Esophagus squamous epithelium (tissue), 5 donors: ENCODE measurements around the gene JPT2. TPM values are rescaled to one million over a fixed set of nuclear protein-coding genes. Genes with fewer than 3 reads are reported as not detected.

Source experiments
- DNase-seq: peaks from one replicate; lab custom pipeline; 2025; lab: John Stamatoyannopoulos, UW
- H3K27ac ChIP-seq, 4 donors: fragments of 200-600 bp; sonication (generic); one replicate each; pipeline ENCODE4 v1.5.1; 2016 to 2019; ENCODE audit warnings: mild to moderate bottlenecking in 1 of 4
- H3K27me3 ChIP-seq, 4 donors: fragments of 200-600 bp; sonication (generic); 1 replicate in 3 of 4; 2 replicates in 1 of 4; pipeline versions ENCODE4 v1.5.1 to v1.6.0; 2017 to 2021; ENCODE audit warnings: antibody characterized with exemption in 1 of 4
- H3K36me3 ChIP-seq, 3 donors: fragments of 200-600 bp; sonication (generic); one replicate each; pipeline ENCODE4 v1.5.1; 2016 to 2019
- H3K4me1 ChIP-seq, 3 donors: fragments of 200-600 bp; sonication (generic); one replicate each; pipeline ENCODE4 v1.5.1; 2017 to 2019
- H3K4me3 ChIP-seq, 4 donors: fragments of 200-600 bp; sonication (generic); 1 replicate in 3 of 4; 2 replicates in 1 of 4; pipeline ENCODE4 v1.5.1; 2016 to 2019; ENCODE audit warnings: mild to moderate bottlenecking in 2 of 4, moderate library complexity in 1 of 4
- H3K9me3 ChIP-seq, 3 donors: fragments of 200-600 bp; sonication (generic); one replicate each; pipeline ENCODE4 v1.5.1; 2016 to 2019
- CTCF ChIP-seq, 6 experiments: fragments of 450-650 bp in 4 of 6; fragments of 200-600 bp in 2 of 6; sonication (generic) in 2 of 6; IDR thresholded peaks; one replicate each; pipeline ENCODE4 v1.5.1; 2016 to 2019; ENCODE audit warnings: antibody characterized with exemption in 6 of 6, mild to moderate bottlenecking in 4 of 6, moderate library complexity in 4 of 6
- POLR2A ChIP-seq, 4 donors: fragments of 450-650 bp; IDR thresholded peaks; one replicate each; pipeline ENCODE4 v1.6.1; 2017; ENCODE audit warnings: antibody characterized with exemption in 4 of 4, mild to moderate bottlenecking in 4 of 4, moderate library complexity in 3 of 4
- WGBS, 2 donors: methylation state at CpG; one replicate each; pipeline ENCODE4 v1.1.5; 2018; 5-methylcytosine and 5-hydroxymethylcytosine counted together
- intact Hi-C: fragments of 100-400 bp; cut with DNase I; formaldehyde crosslinking; loops from one replicate; pipeline ENCODE4 v1.15.0; 2022
- total RNA-seq, 4 donors: library from RNA; depleted of rRNA; stranded (reverse); fragments of >200 nt; gene quantifications; one replicate each; pipeline ENCODE4 v1.1.0, GENCODE V29; 2016
- donor health status: DM: yes; HTN: yes; CAD: no.

The JPT2 gene
- total RNA-seq, 4 donors from 2014 or later: 45.6 to 68.0 (median 48.6) TPM

- Histone ChIP-seq H3K4me1 (no peaks in the 10 kb centered on the region), H3K4me3 (no peak overlapping the region), H3K27me3 (no peaks in the 10 kb centered on the region), H3K36me3 (peaks cover 54 to 100% (median 68%) of the 10 kb centered on the region in 3 donors), H3K27ac (no peak overlapping the region), H3K9me3 (no peaks in the 10 kb centered on the region)
- DNase-seq: no peak
- intact Hi-C loops: no loop called here
- TF ChIP-seq CTCF (IDR thresholded peaks at IDR 0.05) (no peak), POLR2A (IDR thresholded peaks at IDR 0.05) (no peak)
- 90% methylated on average over 7 of the region's 7 CpGs; no CpG with 5 or more reads in 1 of the 2 donors for WGBS, 2 donors
Observed at GRCh38 chr16:1670866-1671265, 7.2 kb upstream of the JPT2 start.

- Histone ChIP-seq H3K4me3 (no peak overlapping the region), H3K4me1 (peaks cover 0 to 9% (median 0%) of the 10 kb centered on the region in 3 donors), H3K36me3 (peaks cover 29 to 80% (median 43%) of the 10 kb centered on the region in 3 donors), H3K9me3 (no peaks in the 10 kb centered on the region), H3K27ac (no peak overlapping the region), H3K27me3 (no peaks in the 10 kb centered on the region)
- intact Hi-C loops: no loop called here
- no peak for DNase-seq
- WGBS, 2 donors: 83 to 94% methylated on average over 8 to 18 of the region's 26 CpGs
- TF ChIP-seq POLR2A (IDR thresholded peaks at IDR 0.05) (no peak), CTCF (IDR thresholded peaks at IDR 0.05) (no peak)
Observed at GRCh38 chr16:1673424-1674151, 4.5 kb upstream of the JPT2 start.

GRCh38 chr16:1674306-1674705 is 3.8 kb upstream of the JPT2 start:
- H3K27me3 ChIP-seq: no peaks in the 10 kb centered on the region
- H3K36me3 ChIP-seq: peaks cover 22 to 72% (median 36%) of the 10 kb centered on the region in 3 donors
- TF ChIP-seq CTCF (IDR thresholded peaks at IDR 0.05) (no peak), POLR2A (IDR thresholded peaks at IDR 0.05) (no peak)
- DNase-seq: no peak
- no peaks in the 10 kb centered on the region for H3K9me3 ChIP-seq
- H3K27ac ChIP-seq: no peak overlapping the region
- intact Hi-C loops: no loop called here
- H3K4me3 ChIP-seq: no peak overlapping the region
- WGBS, 2 donors: 90 to 94% methylated on average over 3 to 6 of the region's 7 CpGs
- H3K4me1 ChIP-seq: peaks cover 4 to 16% (median 5%) of the 10 kb centered on the region in 3 donors

- no peak for TF ChIP-seq POLR2A (IDR thresholded peaks at IDR 0.05)
- TF ChIP-seq CTCF (IDR thresholded peaks at IDR 0.05): no peak
- H3K4me1 ChIP-seq: peaks cover 8 to 23% (median 11%) of the 10 kb centered on the region in 3 donors
- no peak for DNase-seq
- intact Hi-C loops: no loop called here
- no peak overlapping the region for H3K4me3 ChIP-seq
- WGBS, 2 donors: 89 to 92% methylated on average over 15 to 19 of the region's 19 CpGs
- H3K9me3 ChIP-seq: no peaks in the 10 kb centered on the region
- H3K27ac ChIP-seq: no peak overlapping the region
- H3K36me3 ChIP-seq: peaks cover 15 to 65% (median 29%) of the 10 kb centered on the region in 3 donors
- no peaks in the 10 kb centered on the region for H3K27me3 ChIP-seq
Observed at GRCh38 chr16:1674751-1675664, 3.1 kb upstream of the JPT2 start.
